Endothelial cell of umbilical vein (primary cell): ENCODE measurements around the gene HOXA10. TPM values are rescaled to one million over a fixed set of nuclear protein-coding genes. Genes with fewer than 3 reads are reported as not detected.

Experiments used
- BruUV-seq: library from RNA; stranded (reverse); fragments of 400-500 nt; replicated peaks from 2 replicates; lab custom pipeline; 2021; lab: Mats Ljungman, UMichigan
- CTCF ChIA-PET: fragments of 300-600, 350-600 bp; sonication (Branson Sonifier 250); formaldehyde crosslinking; loops from one replicate; lab custom pipeline; 2021; ENCODE audit warnings: antibody characterized with exemption, inconsistent platforms; lab: Charles Lee
- POLR2A ChIA-PET: fragments of 300-600, 350-600 bp; sonication (Branson Sonifier 250); formaldehyde crosslinking; loops from one replicate; lab custom pipeline; 2021; ENCODE audit warnings: antibody characterized with exemption, inconsistent platforms; lab: Charles Lee
- DNase-seq: peaks from one replicate; pipeline ENCODE4 v3.0.0-alpha.2; 2011; ENCODE audit warnings: low read depth, low spot score
- FAIRE-seq: peaks from 2 replicates; lab custom pipeline; 2011; peaks lifted over from hg19 to GRCh38; lab: Jason Lieb, UNC
- H2AFZ ChIP-seq: 2 replicates; pipeline ENCODE4 v1.6.0; 2012; ENCODE audit warnings: low read depth, low read length, control low read depth, inconsistent platforms
- H3K27ac ChIP-seq: 2 replicates; pipeline ENCODE4 v1.5.1; 2011; ENCODE audit warnings: low read depth, mild to moderate bottlenecking, control low read depth, low read length, moderate library complexity; ENCODE audit not compliant: insufficient read depth
- H3K27me3 ChIP-seq, 2 experiments: 2 replicates each; pipeline versions ENCODE4 v1.6.0 to v1.6.1; 2011; ENCODE audit warnings: low read length in 2 of 2, mixed read lengths in 1 of 2; ENCODE audit not compliant: control insufficient read depth in 2 of 2, insufficient read depth in 2 of 2
- H3K36me3 ChIP-seq, 2 experiments: 2 replicates in 1 of 2; 3 replicates in 1 of 2; pipeline ENCODE4 v1.5.1; 2011; ENCODE audit warnings: low read length in 2 of 2, mild to moderate bottlenecking in 1 of 2, moderate library complexity in 1 of 2; ENCODE audit not compliant: control insufficient read depth in 2 of 2, insufficient read depth in 2 of 2; ENCODE audit errors: extremely low read depth in 1 of 2
- H3K4me1 ChIP-seq: 3 replicates; pipeline ENCODE4 v1.5.1; 2011; ENCODE audit warnings: mild to moderate bottlenecking, low read length; ENCODE audit not compliant: control insufficient read depth, insufficient read depth; ENCODE audit errors: extremely low read depth
- H3K4me2 ChIP-seq: 2 replicates; pipeline ENCODE4 v1.6.1; 2011; ENCODE audit warnings: low read length, control low read depth, mixed read lengths; ENCODE audit not compliant: insufficient read depth
- H3K4me3 ChIP-seq, 3 experiments: fragments of 200-600 bp in 1 of 3; sonication (generic), shearing (Covaris generic) in 1 of 3; replicated peaks in 1 of 3; 2 replicates each; pipeline ENCODE4 v1.5.1; 2011 to 2016; ENCODE audit warnings: control low read depth in 3 of 3, low read length in 3 of 3, mild to moderate bottlenecking in 2 of 3, inconsistent platforms in 1 of 3, low read depth in 1 of 3, moderate library complexity in 1 of 3; ENCODE audit not compliant: insufficient read depth in 1 of 3
- H3K79me2 ChIP-seq: 2 replicates; pipeline ENCODE4 v1.6.0; 2012; ENCODE audit warnings: low read length, inconsistent platforms; ENCODE audit not compliant: control insufficient read depth, insufficient read depth
- H3K9ac ChIP-seq: replicated peaks from 2 replicates; pipeline ENCODE3; 2011; ENCODE audit warnings: low read length, control low read depth; ENCODE audit not compliant: insufficient read depth; ENCODE audit errors: extremely low read depth
- H3K9me1 ChIP-seq: replicated peaks from 3 replicates; pipeline ENCODE4 v1.6.0; 2011; ENCODE audit warnings: mild to moderate bottlenecking, low read length; ENCODE audit not compliant: control insufficient read depth, insufficient read depth; ENCODE audit errors: extremely low read depth
- H3K9me3 ChIP-seq: replicated peaks from 2 replicates; pipeline ENCODE4 v1.5.1; 2012; ENCODE audit warnings: low read length, inconsistent platforms; ENCODE audit not compliant: control insufficient read depth, insufficient read depth
- H4K20me1 ChIP-seq: replicated peaks from 2 replicates; pipeline ENCODE3; 2011; ENCODE audit warnings: mild to moderate bottlenecking, low read length; ENCODE audit not compliant: control insufficient read depth, insufficient read depth; ENCODE audit errors: extremely low read depth
- EZH2 ChIP-seq: IDR thresholded peaks from 2 replicates; pipeline ENCODE4 v1.6.1; 2012; ENCODE audit warnings: borderline replicate concordance, low read depth, mild to moderate bottlenecking, moderate library complexity, low read length, inconsistent platforms; ENCODE audit not compliant: severe bottlenecking
- FOS ChIP-seq: IDR thresholded peaks from 2 replicates; pipeline ENCODE4 v1.6.1; 2011; ENCODE audit warnings: mild to moderate bottlenecking, low read length, moderate library complexity, borderline replicate concordance; ENCODE audit not compliant: insufficient read depth
- GATA2 ChIP-seq: IDR thresholded peaks from 2 replicates; pipeline ENCODE4 v1.7.0; 2011; ENCODE audit warnings: low read depth, mild to moderate bottlenecking, moderate library complexity, mixed read lengths, low read length; ENCODE audit not compliant: insufficient read length, insufficient read depth
- JUN ChIP-seq: IDR thresholded peaks from 2 replicates; pipeline ENCODE4 v1.6.1; 2011; ENCODE audit warnings: borderline replicate concordance, low read depth; ENCODE audit not compliant: insufficient read length, insufficient read depth
- MAX ChIP-seq: IDR thresholded peaks from 2 replicates; pipeline ENCODE4 v1.6.1; 2011; ENCODE audit not compliant: insufficient read depth, insufficient read length
- MYC ChIP-seq: IDR thresholded peaks from one replicate; pipeline ENCODE4 v1.6.1; 2011; ENCODE audit warnings: mild to moderate bottlenecking, low read depth, low read length
- POLR2A ChIP-seq: IDR thresholded peaks from 2 replicates; pipeline ENCODE4 v1.6.1; 2012; ENCODE audit warnings: low read depth, mild to moderate bottlenecking, control low read depth, low read length
- POLR2AphosphoS5 ChIP-seq: IDR thresholded peaks from 2 replicates; pipeline ENCODE4 v1.6.1; 2012; ENCODE audit warnings: low read depth, mild to moderate bottlenecking, control low read depth, low read length, moderate library complexity; ENCODE audit not compliant: insufficient read depth
- dilution Hi-C: fragments of 300-500 bp; cut with MboI; formaldehyde crosslinking; loops from one replicate; pipeline ENCODE4 v1.15.0; 2019; ENCODE audit warnings: low sequenced_read_pairs; ENCODE audit not compliant: extremely low pct_ligation_motif_present
- intact Hi-C: fragments of 100-400 bp; cut with micrococcal nuclease; formaldehyde crosslinking; loops from one replicate; pipeline ENCODE4 v1.10.0; 2022
- polyA plus RNA-seq, 4 experiments: library from polyadenylated mRNA; depleted of rRNA in 3 of 4; stranded (reverse) in 3 of 4; unstranded in 1 of 4; fragments of >200 nt; gene quantifications; 2 replicates each; pipeline versions ENCODE4 v1.2.1 to v1.2.3, GENCODE V29; 2011 to 2012; ENCODE audit warnings: missing spikeins in 1 of 4
- total RNA-seq: library from RNA; stranded (reverse); gene quantifications from 2 replicates; pipeline ENCODE4 v1.2.3, GENCODE V29; 2021

Gene HOXA10
- total and polyA plus RNA-seq, 2 donors (not counting 3 experiments of a cell fraction or from before 2014, with no cell fraction given), result 24.4 to 30.3 TPM

- no peaks in the 10 kb centered on the region for H3K9me3 ChIP-seq
- no peak overlapping the region for H3K27ac ChIP-seq
- FAIRE-seq (no peak), DNase-seq (no peak)
- POLR2A ChIA-PET, result no interaction called here
- no peak overlapping the region for H3K4me2 ChIP-seq
- no peaks in the 10 kb centered on the region for H3K9me1 ChIP-seq
- H2AFZ ChIP-seq, result no peak overlapping the region
- H3K4me1 ChIP-seq, result peaks cover 12% of the 10 kb centered on the region
- no peaks in the 10 kb centered on the region for H3K36me3 ChIP-seq
- dilution Hi-C loops (no loop called here), intact Hi-C loops (no loop called here)
- no TSS peak for BruUV-seq
- H3K9ac ChIP-seq, result no peak overlapping the region
- no peaks in the 10 kb centered on the region for H4K20me1 ChIP-seq
- H3K27me3 ChIP-seq, result peaks cover 69 to 74% of the 10 kb centered on the region in 2 experiments
- H3K4me3 ChIP-seq, result no peak overlapping the region
- TF ChIP-seq MYC (no peak), POLR2AphosphoS5 (no peak), JUN (no peak), EZH2 (peak; percentile 43), POLR2A (no peak), MAX (no peak)
- no peaks in the 10 kb centered on the region for H3K79me2 ChIP-seq
- CTCF ChIA-PET, result interaction anchor here (1.3 to 1.4 kb wide), 2 partner anchors 10 to 19 kb away, joined by 3 to 6 read pairs; no protein-coding TSS in a partner anchor
Observed at GRCh38 chr7:27215356-27215755, 41.2 kb upstream of the HOXA10 start.

GRCh38 chr7:27214239-27214950 lies 40.3 kb upstream of the HOXA10 start:
- BruUV-seq, result no TSS peak
- TF ChIP-seq POLR2A (no peak), EZH2 (no peak), FOS (no peak), JUN (no peak), GATA2 (no peak), MAX (no peak)
- intact Hi-C loops, result loop anchor here (5.0 kb wide), 1 partner anchor 863 kb away; no protein-coding TSS in a partner anchor

More at GRCh38 chr7:27214239-27214950, 40.3 kb upstream of the HOXA10 start:
- Histone ChIP-seq H3K4me3 (no peak overlapping the region), H3K79me2 (no peaks in the 10 kb centered on the region), H4K20me1 (no peaks in the 10 kb centered on the region), H3K4me1 (peaks cover 12% of the 10 kb centered on the region), H3K4me2 (no peak overlapping the region), H3K27ac (no peak overlapping the region), H3K9me3 (no peaks in the 10 kb centered on the region), H2AFZ (no peak overlapping the region), H3K27me3 (peaks cover 65% of the 10 kb centered on the region in 2 experiments), H3K9me1 (no peaks in the 10 kb centered on the region), H3K9ac (no peak overlapping the region), H3K36me3 (no peaks in the 10 kb centered on the region)
- POLR2A ChIA-PET, result no interaction called here
- CTCF ChIA-PET, result interaction anchor here (0.8 kb wide), 1 partner anchor 77 kb away, joined by 3 read pairs; no protein-coding TSS in a partner anchor
- FAIRE-seq, result no peak
- dilution Hi-C loops, result no loop called here
- no peak for DNase-seq
